ENCODE data around the gene ADAP1.

ADAP1 gene

DNA sequence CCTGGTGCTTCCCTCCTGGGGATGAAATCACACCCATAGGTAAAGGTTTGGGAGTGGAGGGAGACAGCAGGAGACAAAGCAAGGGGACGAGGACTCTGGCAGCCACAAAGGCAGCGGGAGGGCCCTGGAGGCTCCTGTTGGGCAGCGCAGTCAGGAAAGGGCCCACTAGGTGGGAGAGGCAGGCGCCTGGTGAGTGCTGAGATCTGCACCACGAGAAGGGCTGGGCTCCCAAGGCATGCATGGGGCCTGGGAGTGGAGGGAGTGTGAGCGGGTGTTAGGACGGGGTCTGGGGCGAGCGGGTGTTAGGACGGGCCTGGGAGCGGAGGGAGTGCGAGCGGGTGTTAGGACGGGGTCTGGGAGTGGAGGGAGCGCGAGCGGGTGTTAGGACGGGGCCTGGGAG is 65.1 kb downstream of the ADAP1 start:
- no peak for DNase-seq

DNA sequence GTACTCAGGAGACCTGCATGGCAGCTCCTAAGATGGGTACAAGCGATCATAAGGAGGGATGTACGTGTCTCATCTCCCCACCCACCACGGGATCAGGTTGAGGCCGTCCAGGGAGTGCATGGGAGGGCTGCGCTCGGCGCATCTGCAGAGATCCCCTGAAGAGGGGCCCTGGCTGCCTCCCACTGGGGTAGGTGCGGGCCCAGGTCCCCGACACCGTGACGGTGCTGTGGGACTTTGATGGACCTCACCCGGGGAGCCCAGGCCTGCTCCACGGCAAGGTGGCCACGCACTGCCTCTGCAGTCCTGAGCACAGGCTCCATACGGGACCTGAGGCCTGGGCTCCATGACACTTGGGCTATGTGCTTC is 65.5 kb downstream of the ADAP1 start:
- DNase-seq: no peak

DNA sequence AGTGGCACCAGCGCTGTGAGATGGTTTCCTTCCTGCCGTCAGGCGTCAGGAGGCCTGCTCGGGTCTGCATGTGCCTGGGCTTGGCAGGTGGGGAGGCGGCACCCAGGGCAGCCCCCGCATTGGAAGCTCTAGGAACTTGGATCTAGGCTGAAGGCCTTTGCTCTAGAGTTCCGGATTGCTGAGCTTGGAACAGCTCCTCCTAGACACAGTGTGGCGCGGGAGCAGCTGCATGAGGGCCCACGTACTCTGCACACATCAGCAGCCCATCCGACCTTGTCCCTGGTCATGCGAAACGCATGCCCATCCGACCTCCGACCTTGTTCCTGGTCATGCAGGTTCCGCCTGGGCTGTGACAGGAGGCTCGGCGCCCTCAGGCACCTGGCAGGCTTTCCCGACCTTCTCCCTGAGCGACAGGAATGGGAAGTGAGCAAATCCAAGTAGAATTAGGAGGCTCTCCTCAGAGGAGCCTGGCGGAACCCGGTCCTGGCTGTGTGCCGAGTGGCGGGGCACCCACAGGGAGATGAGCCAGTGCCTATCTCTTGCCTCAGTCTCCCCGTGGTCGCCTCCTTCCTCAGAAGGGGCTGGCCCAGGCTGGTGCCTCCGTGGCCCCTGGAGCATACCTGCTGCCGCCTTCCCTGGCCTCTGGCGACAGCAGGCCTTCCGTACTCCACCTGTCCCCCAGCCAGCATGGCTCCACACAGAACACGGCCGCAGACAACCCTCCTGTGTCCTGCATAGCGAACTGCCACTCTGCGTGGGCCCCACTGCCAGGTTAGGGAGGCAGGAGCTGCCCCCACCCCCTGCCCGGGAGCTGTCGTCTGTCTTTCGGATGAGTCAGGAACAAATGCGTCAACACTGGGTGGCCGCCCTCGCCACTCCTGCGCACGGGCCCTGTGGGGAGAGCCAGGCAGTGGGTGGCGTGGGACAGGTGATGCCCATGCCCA is 66.1 kb downstream of the ADAP1 start:
- DNase-seq: no peak

DNA sequence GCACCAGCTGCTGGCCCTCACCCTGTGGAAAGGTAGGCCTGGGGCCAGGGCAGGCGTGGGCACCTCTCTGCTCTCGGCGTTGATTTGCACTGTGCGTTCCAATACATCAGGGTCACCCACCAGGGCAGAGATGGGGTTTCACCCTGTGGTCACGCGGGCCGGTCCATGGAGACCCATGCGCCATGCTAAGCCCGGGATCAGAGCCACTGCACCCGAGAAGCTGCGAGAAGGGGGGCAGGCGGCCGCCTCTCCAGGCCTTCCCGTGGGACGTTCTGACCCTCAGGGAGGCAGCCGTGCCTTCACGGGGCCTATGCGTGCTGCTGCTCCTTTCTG is 67.0 kb downstream of the ADAP1 start:
- DNase-seq: no peak

DNA sequence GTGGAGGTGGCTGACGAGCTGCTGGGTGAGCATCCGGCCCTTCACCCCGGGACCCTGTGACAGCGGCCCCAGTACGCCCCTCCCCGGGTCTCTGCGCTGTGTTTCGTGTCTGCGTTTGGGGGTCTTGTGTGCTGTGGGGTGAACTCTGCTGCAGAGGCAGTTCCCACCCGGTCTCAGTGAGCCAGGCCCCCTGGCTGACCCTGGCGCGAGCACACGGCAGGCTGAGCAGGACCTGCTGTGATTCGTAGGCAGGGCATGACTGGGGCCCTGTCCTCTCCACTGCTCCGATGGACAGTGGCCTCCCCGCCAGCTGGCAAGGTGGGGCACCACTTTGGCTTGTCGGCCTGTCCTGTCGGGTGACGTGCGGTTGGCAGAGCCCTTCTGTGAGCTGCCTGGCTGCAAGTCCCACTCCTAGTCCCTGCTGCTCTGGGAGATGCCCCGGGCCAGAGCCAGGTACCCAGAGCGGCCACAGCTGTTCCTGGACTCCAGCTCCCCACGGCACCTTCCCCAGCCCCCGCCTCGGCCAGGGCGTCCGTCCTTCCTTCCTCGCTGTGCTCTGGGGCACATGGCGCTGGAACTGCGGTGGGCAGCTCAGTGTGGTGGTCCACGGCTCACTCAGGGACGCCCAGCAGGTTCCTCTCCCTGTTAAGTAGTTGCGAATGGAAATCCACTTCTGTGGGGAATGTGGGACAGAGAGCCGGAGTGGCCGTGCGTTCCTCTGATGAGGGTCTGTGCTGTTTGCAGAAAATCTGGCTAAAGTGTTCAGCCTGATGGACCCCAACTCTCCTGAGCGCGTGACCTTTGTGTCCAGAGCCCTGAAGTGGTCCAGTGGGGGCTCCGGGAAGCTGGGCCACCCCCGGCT is 67.6 kb downstream of the ADAP1 start:
- no peak for DNase-seq

DNA sequence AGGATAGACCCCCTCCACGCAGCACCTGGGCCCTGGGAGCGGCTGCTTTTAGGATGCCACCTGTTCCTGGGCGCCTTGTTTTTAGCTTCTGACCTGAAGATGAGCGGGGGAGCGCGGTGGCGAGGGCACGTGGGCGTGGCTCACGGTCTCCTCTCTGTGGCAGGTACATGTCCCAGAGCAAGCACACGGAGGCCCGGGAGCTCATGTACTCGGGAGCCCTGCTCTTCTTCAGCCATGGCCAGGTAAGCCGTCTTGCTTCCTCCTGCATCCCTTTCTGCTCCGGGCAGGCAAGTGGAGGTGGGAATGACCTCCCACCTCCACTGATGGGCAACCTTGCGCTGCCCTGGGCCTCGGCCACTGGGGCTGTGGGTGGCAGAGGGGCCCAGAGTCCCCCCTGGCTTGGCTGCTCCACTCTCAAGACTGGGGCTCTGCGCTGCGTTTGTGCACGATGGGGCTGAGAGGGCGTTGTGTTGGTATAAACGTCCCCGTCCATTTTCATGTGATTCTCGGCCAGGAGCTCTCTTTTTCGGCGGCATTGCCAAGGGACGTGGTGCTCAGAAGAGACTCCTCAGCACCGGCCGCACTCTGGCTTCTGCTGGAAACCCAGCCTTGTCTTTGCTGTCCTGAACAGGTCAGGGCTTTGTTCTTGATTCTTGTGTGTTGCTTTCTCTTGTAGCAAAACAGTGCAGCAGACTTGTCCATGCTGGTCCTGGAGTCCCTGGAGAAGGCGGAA is 68.4 kb downstream of the ADAP1 start:
- no peak for DNase-seq

DNA sequence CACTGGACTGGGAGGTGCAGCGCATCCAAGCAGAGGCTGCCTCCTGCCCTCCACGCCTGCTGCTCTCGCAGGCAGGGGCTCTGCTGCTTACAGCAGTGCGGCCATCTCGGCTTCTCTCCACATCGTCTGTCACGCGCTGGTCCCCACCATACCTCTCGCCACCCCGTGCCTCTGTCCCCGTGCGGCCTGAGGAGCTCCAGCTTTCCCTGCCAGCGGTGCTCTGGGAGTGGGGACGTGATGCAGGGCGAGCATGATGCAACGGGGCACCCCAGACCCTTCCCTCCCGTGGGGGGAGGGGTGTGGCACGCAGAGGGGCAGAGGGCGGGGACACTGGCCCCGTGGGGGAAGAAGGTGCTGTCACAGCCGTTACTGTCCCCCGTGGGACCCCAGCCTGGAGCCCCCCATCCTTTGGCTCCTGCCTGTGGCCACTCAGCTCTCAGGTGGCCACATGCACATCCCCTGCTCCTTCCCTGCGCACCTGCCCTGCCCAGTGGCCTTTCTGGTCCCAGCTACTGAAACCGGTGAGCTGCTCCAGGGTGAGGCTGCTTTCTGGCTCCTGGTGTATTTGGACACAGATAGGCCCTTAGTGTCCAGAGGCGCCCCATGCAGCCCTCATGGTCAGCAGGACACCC is 69.1 kb downstream of the ADAP1 start:
- DNase-seq: no peak

DNA sequence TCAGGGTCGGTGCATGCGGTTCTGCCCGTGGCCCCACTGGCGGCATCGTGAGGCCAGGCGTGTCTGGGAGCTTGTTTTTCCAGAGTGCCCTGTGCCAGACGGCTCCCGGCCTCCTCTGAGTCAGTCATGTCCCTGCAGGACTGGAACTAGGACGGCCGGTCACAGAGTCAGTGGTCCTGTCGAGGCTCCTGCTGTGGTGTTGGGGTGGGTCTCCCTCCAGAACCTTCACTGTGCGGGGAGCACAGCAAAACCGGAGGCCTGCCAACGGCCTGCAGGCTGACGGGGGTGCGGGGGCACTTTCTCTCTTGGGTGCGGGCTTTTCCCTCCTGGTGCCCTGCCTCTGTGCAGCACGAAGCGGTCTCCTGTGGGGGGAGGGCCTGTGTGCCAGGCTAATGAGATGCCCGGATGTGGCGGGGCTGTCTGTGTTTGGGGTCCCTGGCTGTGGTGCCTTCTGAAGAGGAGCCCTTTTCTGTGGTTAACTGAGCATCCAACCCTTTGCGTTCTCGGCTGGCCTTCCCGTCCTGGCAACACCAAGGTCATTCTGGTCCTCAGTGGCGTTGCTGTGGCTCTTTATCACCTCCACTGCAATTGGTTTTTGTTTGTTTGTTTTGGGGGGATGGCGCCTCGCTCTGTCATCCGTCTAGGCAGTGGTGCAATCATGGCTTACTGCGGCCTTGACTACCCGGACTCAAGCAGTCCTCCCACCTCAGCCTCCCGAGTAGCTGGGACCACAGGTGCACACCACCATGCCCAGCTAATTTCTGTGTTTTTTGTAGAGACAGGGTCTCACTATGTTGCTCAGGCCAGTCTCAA is 70.1 kb downstream of the ADAP1 start:
- DNase-seq: no peak

DNA sequence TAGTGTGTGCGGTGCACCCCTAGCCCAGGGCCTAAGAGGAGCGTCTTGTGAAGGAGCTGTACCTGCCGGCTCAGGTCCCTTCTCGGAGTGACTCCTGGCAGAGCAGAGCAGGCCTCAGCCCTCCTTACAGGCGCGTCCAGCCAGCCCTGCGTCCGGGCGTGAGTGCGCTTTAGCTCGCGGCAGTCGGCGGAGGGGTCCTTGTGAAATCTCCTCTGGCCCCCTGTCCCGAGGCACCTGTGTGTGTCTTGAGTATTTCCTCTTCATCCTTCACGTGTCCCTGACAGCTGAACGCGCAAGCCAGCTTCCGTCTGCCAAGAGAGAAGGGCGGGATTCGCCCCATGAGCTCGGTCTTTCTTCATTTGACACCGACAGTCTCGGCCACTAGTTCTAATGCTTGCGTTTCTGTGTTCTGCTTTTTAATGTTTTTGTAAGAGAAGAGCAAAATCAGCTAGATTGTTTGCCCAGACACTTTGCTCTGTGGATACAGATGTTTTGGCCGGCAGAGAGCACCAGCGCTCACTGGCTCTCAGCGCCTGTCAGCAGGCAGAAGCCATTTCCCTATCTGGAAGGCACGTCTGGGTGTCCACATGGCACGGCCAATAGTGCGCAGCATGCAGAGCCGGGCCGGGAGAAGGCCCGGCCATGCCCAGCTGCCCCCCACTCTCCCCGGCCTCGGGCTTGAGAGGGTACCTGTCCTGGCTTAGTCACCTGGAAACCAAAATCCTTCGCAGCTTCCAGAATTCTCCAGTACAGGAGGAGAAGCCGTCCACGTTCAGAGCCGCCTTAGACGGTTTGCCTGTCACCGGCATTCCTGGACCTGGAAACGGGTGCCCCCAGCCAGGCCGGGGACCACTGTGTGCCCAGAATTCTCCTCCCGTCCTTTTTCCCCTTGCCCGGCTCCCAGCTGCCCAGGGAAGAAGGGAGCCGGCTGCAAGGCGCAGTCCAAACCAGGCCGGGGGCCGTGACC is 71.1 kb downstream of the ADAP1 start:
- DNase-seq: no peak

DNA sequence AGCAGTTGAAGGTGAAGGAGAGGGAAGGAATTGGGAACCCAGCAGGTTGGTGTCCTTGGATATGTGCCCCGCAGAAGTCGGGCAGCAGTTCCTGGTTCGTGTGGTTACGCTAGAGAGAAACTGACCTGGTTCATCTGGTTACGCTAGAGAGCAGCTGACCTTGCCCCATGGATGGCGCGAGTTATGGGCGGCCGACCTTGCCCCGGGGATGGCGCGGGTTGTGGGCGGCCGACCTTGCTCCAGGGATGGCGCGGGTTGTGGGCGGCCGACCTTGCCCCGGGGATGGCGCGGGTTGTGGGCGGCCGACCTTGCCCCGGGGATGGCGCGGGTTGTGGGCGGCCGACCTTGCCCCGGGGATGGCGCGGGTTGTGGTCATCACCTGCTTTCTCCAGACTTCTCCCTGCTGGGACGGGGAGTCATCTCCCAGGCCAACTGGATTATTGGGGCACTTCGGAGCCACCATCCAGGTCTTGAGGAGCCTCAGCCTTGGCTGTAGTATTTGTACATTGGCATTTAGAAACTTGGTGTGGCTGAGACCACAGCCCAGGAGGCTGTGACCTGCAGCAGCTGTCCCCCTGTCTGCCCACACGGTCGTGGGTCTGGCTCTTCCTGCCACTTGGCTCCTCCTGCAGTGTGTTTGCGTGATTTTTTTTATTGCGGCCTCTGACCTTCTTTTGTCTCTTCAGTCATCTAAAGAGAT is 72.0 kb downstream of the ADAP1 start:
- DNase-seq: no peak

DNA sequence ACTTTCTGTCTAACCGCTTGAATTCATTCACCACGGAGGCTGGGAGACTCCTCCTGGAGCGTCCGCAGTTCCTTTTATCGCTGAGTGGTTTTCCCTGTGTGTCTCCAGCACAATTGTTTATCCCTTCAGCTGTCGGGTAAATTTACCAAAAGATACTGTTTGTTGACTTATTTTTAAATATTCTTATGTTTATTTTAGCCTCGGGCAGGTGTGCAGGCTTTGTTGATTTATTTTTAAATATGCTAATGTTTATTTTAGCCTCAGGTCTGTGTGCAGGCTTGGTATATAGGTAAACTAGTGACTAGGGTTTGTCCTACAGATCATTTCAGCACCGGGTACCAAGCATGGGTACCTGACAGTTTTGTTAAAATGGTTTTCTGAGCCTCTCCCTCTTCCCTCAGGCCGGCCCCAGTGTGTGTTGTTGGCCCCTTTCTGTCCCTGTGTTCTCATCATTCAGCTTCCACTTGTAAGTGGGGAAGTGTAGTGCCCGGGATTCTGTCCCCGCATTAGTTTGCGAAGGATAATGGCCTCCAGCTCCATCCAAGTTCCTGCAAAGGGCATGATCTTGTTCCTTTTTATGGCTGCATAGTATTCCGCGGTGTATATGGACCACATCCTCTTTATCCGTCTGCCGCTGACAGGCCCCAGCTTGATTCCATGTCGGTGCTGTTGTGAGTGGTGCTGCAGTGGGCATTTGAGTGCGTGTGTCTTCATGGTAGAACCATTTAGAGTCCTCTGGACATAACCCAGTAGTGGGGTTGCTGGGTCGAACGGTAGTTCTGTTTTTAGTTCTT is 72.8 kb downstream of the ADAP1 start:
- no peak for DNase-seq

DNA sequence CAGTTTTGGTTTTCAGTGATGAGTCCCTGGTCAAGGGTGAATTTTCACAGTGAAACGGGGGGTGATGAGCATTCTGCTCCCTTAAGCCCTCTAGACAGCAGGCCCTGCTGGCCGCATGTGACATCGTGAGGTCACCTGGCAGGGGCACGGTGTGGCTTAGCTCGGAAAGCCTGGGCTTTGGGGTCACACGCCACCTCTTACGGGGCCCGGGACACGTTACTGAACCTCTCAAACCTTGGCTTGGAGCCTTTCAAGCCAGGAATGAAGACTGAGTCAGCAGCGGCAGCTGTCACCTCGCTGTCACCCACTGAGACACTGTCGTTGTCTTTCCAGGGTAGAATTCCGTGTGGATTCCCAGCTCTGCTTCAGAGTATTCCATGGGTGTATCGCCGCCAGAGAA is 74.0 kb downstream of the ADAP1 start:
- no peak for DNase-seq

DNA sequence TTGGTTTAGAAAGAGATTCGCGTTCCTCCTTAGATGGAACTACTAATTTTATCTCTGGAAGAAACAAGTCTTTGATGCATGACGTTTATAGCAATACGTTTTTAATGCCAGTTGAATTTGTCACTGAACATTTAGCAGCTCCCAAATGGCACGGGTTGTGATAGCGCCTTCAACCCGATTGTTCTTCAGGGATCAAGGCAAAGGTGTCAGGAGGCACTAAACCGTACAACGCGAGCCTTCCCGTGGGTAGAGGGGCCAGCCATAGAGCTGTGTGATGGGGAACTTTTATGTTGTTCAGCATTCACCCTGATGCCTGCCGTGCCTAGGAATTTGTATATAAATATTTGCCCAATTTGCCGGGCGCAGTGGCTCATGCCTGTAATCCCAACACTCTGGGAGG is 74.8 kb downstream of the ADAP1 start:
- DNase-seq: no peak

DNA sequence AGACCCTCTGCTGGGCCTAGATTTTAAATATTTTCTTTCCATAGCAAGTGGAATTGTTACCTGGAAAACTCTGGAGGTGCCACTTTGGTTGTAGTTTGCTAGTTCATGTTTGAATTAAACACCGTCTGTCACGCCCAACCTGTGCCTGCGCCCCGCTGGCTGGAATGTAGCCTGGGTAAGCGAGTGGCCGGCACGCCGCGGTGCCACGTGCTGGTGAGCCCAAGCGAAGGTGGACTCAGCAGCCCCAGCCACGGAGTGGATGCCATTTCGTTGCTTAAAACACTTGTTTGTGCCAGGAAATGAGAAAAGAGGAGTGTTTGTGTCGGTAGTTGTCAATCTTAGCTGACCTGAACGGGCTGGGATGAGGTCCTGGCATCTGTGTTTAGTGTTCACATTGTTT is 75.4 kb downstream of the ADAP1 start:
- no peak for DNase-seq

DNA sequence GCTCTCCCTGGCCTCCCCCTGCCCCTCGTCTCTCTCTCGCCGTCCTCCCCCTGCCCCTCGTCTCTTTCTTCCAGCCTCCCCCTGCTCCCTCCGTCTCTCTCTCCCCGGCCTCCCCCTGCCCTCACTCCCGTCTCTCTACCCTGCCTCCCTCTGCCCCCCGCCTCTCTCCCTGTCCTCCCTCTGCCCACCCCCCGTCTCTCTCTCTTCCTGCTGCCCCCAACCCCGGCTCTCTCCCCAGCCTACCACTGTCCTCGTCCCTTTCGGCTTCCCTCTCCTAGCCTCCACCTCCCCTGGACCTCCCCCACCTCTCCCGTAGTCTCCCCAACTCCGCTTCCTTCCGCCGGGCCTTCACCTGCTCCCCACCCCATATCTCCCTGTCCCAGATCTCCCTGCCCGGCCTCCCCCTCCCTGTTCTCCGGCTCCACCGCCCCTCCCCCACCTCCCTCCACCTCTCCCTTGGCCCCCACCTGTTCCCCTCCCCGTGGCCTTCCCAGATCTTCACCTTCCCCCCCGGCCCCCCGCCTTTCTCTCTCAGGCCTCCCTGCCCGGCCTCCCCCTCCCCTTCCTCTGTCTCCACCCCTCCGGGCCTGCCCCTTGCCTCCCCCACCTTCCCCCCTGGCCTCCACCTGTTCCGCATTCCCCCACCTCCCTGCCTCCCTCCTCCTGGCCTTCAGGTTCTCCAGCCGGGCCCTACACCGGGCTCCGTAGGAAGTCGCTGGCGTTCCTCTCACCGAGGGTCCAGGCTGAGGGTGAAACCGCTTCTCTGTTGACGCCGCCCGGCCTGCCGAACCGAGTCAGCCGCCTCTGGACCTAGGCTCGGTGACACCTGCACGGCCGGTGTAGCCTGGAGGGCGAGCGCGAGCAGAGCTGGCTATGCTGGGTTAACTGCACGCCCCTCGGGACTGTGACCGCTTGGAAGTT is 76.9 kb downstream of the ADAP1 start:
- no peak for DNase-seq

DNA sequence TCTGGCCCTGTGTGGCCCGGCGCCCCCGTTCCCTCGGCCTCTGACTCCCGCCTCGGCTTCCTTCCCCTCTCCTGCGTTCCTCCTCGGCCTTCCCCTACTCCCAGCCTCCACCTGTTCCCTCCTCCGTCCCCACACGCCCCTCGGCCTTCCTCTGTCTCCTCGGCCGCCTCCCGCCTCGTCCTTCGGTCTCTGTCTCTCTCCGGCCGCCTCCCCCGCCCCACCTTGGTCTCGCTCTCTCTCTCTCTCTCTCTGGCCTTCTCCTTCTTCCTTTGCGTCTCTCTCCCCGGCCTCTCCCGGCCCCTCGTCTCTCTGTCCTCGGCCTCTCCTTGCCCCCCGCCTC is 77.5 kb downstream of the ADAP1 start:
- DNase-seq: no peak

DNA sequence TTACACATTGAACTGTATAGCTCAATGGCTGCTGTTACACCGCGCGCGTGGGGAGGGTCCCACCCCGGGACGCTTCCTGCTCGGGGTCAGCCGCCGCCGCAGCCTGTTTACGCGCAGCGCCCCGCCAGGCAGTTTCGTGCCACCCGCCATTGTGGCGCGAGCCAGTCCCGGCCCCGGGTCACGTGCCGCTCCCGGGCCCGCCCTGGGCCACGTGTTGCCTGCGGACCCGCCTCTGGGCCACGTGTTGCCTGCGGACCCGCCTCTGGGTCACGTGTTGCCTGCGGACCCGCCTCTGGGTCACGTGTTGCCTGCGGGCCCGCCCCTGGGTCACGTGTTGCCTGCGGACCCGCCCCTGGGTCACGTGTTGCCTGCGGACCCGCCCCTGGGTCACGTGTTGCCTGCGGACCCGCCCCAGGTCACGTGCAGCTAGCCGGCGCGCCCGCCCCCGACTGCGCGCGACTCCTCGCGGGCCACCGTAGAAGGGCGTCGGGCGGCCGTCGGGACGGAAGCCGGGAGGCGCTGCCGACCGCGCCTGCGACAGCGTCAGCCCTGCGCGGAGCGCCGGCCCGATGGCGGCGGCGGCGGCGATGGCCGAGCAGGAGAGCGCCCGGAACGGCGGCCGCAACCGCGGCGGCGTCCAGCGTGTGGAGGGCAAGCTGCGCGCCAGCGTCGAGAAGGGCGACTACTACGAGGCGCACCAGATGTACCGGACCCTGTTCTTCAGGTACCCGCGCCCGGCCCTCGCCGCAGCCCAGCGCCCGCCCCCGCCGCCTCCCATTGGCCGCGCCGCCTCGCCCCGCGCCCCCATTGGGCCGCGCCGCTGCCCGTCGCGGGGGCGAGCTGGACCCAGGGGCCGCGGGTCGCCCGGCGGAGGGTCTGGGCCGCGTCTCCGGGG is 78.2 kb downstream of the ADAP1 start, which contains the start of gene GET4:
Gene GET4 (plus strand): TSS at position 478 of the 895 bp plus-strand sequence. CDS start 92 bp downstream, at position 570.
- DNase-seq: peak; percentile 96

All from fibroblast of skin of right biceps (primary cell).